GM18498 (cell line): ENCODE results near the gene PSTPIP2.
A peak's percentile ranks its signal among the peaks of the same experiment; 100 is the strongest.

ENCODE experiments used
- ATAC-seq: cut with Tn5 transposase; IDR thresholded peaks from one replicate; pipeline ENCODE4 v1.9.1; 2021; ENCODE audit warnings: mild to moderate bottlenecking, moderate library complexity; ENCODE audit not compliant: unreplicated experiment

Gene PSTPIP2

DNA sequence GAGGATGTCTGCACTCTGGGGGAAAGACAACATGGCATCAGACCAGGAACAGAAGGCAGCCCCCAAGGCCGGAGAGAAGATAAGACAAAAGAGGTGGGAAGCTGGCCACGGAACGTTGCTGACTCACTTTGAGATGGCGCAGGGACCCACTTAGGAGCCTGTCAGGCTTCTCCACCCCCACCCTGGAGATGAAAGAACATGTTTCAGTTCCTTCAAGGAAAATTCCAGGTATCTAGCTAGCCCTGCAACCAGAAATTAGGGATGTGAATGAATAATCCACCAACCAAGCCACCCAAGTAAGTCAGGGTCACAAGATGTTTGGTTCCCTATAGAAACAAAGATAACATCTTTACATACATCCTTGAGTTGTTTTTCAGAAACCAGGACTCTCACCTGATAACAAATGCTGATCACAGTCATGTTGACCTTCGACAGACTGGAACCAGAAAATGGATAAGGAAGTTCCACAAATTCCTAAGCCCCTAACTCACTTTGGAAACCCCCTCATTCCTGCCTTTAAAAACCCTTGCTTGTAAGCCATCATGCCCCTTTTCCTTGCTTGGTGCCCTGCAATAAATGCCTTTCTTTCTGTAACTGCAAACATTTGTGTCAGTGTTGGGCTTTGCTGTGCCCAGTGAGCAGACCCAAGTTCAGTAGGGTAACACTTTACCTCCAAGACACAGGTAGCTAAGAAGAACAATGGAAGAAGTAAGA lies 31.9 kb downstream of the PSTPIP2 start:
- ATAC-seq, result no peak

DNA sequence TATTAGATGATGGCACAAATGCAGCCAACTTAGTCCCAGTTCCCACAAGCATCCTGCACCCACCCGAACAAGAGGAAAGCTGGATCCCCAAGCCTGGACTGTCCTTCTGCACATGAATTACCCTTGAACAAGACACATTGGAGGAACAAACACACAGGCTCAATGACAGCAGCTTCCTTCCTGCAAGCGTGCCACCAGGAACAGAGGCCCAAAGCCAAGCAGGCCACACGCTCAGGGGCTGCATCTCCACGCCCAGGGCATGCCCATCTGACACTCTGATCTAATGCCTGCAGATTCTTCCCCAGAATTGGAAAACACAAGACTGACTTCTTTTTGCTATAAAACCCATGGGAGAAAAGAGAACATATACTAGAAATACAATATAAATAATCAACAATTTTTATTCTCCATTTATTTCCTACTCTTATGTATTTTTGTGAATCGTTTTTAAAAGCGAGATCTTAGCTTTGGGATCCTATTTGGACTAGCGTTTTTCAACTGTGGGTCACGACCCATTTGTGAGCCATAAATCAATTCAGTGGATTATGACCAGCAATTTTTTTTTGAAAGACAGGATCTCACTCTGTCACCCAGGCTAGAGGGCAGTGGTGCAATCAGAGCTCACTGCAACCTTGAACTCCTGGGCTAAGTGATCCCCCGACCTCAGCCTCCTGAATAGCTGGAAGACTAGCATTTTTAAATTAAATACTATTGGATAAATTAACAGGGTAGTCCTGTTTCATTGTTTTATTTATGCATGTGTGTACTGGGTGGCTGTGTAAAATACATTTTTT lies 34.4 kb downstream of the PSTPIP2 start:
- ATAC-seq, result no peak

- ATAC-seq, result no peak
Measured at GRCh38 chr18:46035696-46036680, 36.1 kb downstream of the PSTPIP2 start.

GRCh38 chr18:46034230-46034629 lies 37.8 kb downstream of the PSTPIP2 start:
- no peak for ATAC-seq

DNA sequence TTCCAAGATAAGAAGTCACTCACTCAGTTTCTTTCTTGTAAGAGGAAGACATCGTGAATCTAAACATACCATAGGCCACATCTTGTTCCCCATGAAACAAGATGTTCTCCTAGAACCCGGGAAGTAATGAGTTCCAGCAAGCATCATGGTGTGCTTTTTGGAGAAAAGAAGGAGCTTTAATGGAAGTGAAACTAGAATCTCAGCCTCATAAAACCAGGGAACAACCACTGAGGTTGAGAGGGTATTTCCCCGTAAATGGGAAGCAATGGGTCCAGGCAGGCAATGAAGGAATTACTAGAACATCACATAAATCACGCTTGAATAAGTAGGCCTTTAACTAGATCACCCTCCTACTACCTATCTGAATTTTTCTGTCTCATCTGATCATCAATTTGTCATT lies 40.3 kb downstream of the PSTPIP2 start:
- no peak for ATAC-seq

GRCh38 chr18:46028536-46028891 lies 43.5 kb downstream of the PSTPIP2 start:
- ATAC-seq, result no peak

GRCh38 chr18:46019936-46020335 lies 52.1 kb downstream of the PSTPIP2 start:
- ATAC-seq, result no peak

DNA sequence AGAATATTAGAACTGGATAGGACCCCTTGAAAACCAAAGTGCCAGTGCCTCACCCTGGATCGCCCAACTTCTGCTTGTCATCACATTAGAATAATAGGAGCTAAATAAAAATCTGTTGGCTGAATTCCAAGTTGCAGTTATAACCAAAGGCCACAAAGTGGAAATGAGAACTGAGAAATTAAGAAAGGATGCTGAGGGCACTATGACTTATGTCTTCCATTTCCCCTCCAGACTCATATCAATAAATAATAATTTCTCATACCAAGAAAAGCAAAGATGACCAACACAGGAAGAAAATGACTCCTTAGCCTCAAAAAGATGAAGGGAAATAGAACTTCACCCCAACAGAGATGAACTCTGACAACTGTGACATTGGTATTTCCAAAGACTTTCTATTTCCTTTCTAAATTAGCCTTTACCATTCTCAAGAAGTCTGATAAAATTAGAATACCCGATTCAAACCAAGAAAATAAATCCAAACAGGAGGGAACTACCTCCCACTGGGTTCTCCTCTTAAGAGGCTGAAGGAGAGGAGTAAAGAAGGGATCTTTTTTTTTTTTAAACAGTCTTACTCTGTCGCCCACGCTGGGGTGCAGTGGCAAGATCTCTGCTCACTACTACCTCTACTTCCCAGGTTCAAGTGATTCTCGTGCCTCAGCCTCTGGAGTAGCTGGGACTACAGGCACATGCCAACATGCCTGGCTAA lies 58.4 kb downstream of the PSTPIP2 start:
- peak; percentile 68 for ATAC-seq

DNA sequence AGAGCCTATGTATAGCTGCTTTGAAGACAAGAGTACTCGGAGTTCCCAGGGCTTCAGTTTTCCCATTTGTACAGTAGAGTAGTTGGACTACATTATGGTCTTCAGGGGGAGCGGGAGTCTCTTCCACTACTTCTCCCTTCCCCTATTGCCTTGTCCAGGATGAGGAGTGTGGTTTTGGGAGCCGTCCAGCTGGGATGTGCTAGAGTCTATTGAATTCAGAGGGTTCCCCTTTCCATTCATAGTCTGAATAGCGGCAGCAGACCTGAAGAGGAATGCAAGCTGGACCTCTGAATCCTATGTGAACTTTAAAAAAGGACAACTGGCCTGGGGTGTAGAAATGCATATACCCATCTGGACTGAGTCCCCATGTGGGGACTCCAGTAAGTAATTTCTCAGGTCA lies 61.4 kb downstream of the PSTPIP2 start:
- ATAC-seq, result no peak

- ATAC-seq, result no peak
Measured at GRCh38 chr18:46010050-46010449, 62.0 kb downstream of the PSTPIP2 start.

- no peak for ATAC-seq
Measured at GRCh38 chr18:46009125-46009840, 62.8 kb downstream of the PSTPIP2 start.

DNA sequence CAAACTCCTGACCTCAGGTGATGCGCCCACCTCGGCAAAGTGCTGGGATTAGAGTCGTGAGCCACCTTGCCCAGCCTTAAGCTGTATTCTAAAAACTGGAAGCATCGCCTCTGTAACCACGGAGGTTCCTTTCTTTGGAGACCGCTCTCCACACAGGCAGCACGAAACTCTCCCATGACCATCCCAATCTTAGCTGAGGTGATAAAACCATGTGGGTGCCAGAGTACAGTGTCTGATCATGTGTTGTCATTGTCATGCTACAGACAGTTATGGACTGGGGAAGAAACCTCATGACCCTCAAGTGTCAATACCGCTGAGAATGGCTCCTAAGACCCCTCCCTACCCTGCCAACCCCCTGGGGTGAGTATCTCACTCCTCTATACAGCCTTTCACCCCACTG lies 63.5 kb downstream of the PSTPIP2 start:
- ATAC-seq, result no peak

GRCh38 chr18:46007165-46007564 lies 64.9 kb downstream of the PSTPIP2 start:
- no peak for ATAC-seq

DNA sequence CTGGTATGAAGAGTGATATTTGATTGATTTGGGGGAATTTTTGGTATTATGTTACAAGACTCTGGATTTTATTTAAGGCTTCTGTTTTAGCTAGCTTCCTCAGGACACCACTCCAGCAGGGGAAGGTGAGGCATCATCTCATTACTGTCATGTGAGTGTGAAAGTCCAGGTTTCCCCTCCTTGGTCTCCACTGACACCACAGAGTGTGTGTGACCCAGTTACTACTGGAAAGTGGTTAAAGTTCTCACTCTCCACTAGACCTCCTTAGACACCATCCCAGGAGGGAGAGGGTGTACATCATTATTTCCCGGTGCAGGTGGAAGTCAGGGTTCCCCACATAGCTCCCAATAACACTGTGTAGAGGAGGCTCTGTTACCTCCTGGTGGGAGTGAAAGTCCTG lies 69.1 kb downstream of the PSTPIP2 start:
- no peak for ATAC-seq

GRCh38 chr18:46001892-46002291 lies 70.2 kb downstream of the PSTPIP2 start:
- no peak for ATAC-seq

- ATAC-seq, result no peak
Measured at GRCh38 chr18:46001074-46001473, 71.0 kb downstream of the PSTPIP2 start.

- ATAC-seq, result no peak
Measured at GRCh38 chr18:45999536-45999935, 72.5 kb downstream of the PSTPIP2 start.

DNA sequence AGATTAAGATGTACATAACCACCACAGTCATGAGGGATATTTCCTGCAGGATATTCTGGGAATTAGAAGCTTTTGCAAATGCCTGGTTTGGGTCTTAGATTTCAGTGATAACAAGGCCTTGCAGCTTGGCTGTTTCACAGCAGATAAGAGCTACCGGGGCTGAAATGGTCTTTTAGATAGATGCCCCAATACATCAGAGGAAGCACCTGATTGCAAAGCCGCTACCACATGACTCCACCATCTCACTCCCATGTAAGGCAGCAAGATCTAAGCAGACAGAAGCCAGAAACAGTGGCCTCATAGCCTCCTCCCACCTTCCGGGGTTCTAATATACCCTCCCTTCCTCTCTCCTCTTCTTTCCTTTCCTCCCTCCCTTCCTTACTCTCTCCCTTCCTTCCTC lies 73.8 kb downstream of the PSTPIP2 start:
- no peak for ATAC-seq

DNA sequence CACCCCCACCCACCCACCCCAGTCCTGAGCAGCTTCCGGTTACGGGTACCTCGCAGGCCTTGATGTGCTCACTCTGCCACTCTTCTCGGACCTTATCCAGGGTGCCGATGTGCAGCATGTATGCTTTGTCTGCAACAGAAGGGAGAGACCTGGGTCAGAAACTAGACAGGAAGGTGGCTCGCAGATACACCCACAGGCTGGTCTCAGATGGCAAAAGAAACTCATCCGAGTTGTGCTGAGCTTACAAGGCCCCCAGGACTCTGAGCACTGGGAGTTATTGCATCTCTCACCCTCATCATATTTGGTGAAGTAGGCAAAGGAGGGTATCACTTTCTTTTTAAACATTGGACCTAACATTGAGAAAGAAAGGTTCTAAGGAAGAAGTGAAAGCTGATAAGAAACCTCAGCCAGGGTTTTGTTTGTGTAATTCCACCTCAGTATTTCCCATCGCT lies 74.3 kb downstream of the PSTPIP2 start:
- ATAC-seq, result peak; percentile 82

GRCh38 chr18:45995461-45995860 lies 76.6 kb downstream of the PSTPIP2 start:
- no peak for ATAC-seq
